Measurements from ENCODE around the gene ESPN. TPM values are rescaled to one million over a fixed set of nuclear protein-coding genes. Genes with fewer than 3 reads are reported as not detected.

Gene ESPN
- total RNA-seq, 3 donors from 2014 or later (not counting 1 experiment from before 2014, with no cell fraction given): 1.1 to 2.0 (median 1.7) TPM

DNA sequence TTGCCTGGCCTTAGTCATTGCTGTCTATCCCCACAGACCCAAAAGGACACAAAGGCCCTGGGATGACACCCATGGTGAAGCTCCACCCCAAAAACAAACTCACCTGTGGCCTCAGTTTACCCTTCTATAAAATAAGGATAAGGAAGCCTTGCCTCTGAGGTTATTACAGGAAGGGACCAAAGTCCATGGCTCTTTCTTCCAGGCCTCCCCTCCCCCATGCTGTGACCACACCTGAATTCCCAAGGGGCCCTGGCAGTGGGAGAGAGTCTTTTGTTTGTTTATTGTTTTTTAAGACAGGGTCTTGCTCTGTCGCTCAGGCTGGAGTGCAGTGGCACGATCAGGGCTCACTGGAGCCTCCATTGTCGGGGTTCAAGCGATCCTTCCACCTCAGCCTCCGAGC is 51.9 kb downstream of the ESPN start:
- Mint-ChIP-seq H3K4me3 (no peak overlapping the region), H3K27me3 (ENCODE audit: low read depth in 2 of 2) (peaks cover 0 to 9% of the 10 kb centered on the region in 2 donors), H3K9me3 (no peaks in the 10 kb centered on the region), H3K27ac (no peak overlapping the region), H3K4me1 (peaks cover 0 to 7% of the 10 kb centered on the region in 2 donors), H3K36me3 (no peaks in the 10 kb centered on the region)
- WGBS (ENCODE audit: insufficient coverage): 92% methylated on average over 5 of the region's 5 CpGs
- H3K36me3 ChIP-seq (ENCODE audit: control insufficient read depth, insufficient read depth, low read length): no peaks in the 10 kb centered on the region
- TF ChIP-seq, protein P1, sequence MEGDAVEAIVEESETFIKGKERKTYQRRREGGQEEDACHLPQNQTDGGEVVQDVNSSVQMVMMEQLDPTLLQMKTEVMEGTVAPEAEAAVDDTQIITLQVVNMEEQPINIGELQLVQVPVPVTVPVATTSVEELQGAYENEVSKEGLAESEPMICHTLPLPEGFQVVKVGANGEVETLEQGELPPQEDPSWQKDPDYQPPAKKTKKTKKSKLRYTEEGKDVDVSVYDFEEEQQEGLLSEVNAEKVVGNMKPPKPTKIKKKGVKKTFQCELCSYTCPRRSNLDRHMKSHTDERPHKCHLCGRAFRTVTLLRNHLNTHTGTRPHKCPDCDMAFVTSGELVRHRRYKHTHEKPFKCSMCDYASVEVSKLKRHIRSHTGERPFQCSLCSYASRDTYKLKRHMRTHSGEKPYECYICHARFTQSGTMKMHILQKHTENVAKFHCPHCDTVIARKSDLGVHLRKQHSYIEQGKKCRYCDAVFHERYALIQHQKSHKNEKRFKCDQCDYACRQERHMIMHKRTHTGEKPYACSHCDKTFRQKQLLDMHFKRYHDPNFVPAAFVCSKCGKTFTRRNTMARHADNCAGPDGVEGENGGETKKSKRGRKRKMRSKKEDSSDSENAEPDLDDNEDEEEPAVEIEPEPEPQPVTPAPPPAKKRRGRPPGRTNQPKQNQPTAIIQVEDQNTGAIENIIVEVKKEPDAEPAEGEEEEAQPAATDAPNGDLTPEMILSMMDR (IDR thresholded peaks at IDR 0.05): no peak
- no peak overlapping the region for H3K27ac ChIP-seq (ENCODE audit: low read length)
- no peaks in the 10 kb centered on the region for H3K27me3 ChIP-seq (ENCODE audit: control insufficient read depth, insufficient read depth, low read length)
- DNase-seq: no peak
- no peak overlapping the region for H3K4me3 ChIP-seq (ENCODE audit: low read length)
- ATAC-seq: no peak
- H3K4me1 ChIP-seq (ENCODE audit: control insufficient read depth, insufficient read depth, low read length): peaks cover 6% of the 10 kb centered on the region
- H3K9me3 ChIP-seq (ENCODE audit: control insufficient read depth, insufficient read depth, low read length): no peaks in the 10 kb centered on the region
- intact Hi-C loops (cut with micrococcal nuclease): no loop called here

GRCh38 chr1:6477039-6477820 is 52.7 kb downstream of the ESPN start:
- no peak for DNase-seq
- WGBS (ENCODE audit: insufficient coverage): 91% methylated on average over 24 of the region's 24 CpGs
- no peaks in the 10 kb centered on the region for H3K36me3 ChIP-seq (ENCODE audit: control insufficient read depth, insufficient read depth, low read length)

GRCh38 chr1:6481820-6482219 is 57.2 kb downstream of the ESPN start:
- peaks cover 22% of the 10 kb centered on the region for H3K27me3 ChIP-seq (ENCODE audit: control insufficient read depth, insufficient read depth, low read length)
- ATAC-seq: no peak
- H3K27ac Mint-ChIP-seq: no peak overlapping the region
- DNase-seq: no peak
- WGBS (ENCODE audit: insufficient coverage): 90% methylated on average over 5 of the region's 5 CpGs
- H3K9me3 Mint-ChIP-seq: no peaks in the 10 kb centered on the region
- peaks cover 15 to 26% of the 10 kb centered on the region in 2 donors for H3K27me3 Mint-ChIP-seq (ENCODE audit: low read depth in 2 of 2)
- TF ChIP-seq, protein P1 (IDR thresholded peaks at IDR 0.05): no peak
- intact Hi-C loops (cut with micrococcal nuclease): no loop called here
- no peak overlapping the region for H3K27ac ChIP-seq (ENCODE audit: low read length)
- H3K4me1 Mint-ChIP-seq: peaks cover 0 to 15% of the 10 kb centered on the region in 2 donors
- H3K4me1 ChIP-seq (ENCODE audit: control insufficient read depth, insufficient read depth, low read length): peaks cover 10% of the 10 kb centered on the region
- H3K4me3 ChIP-seq (ENCODE audit: low read length): no peak overlapping the region
- H3K4me3 Mint-ChIP-seq: no peak overlapping the region
- no peaks in the 10 kb centered on the region for H3K9me3 ChIP-seq (ENCODE audit: control insufficient read depth, insufficient read depth, low read length)
- H3K36me3 Mint-ChIP-seq: no peaks in the 10 kb centered on the region
- no peaks in the 10 kb centered on the region for H3K36me3 ChIP-seq (ENCODE audit: control insufficient read depth, insufficient read depth, low read length)

More at GRCh38 chr1:6477039-6477820, 52.7 kb downstream of the ESPN start:
- peaks cover 2% of the 10 kb centered on the region for H3K27me3 ChIP-seq (ENCODE audit: control insufficient read depth, insufficient read depth, low read length)
- no peak overlapping the region for H3K4me3 Mint-ChIP-seq
- no peak for ATAC-seq
- no peaks in the 10 kb centered on the region for H3K9me3 Mint-ChIP-seq
- H3K4me1 ChIP-seq (ENCODE audit: control insufficient read depth, insufficient read depth, low read length): peaks cover 6% of the 10 kb centered on the region
- H3K36me3 Mint-ChIP-seq: no peaks in the 10 kb centered on the region
- no peak overlapping the region for H3K27ac Mint-ChIP-seq
- H3K27me3 Mint-ChIP-seq (ENCODE audit: low read depth in 2 of 2): peaks cover 4 to 14% of the 10 kb centered on the region in 2 donors
- intact Hi-C loops (cut with micrococcal nuclease): no loop called here
- H3K4me3 ChIP-seq (ENCODE audit: low read length): no peak overlapping the region
- H3K9me3 ChIP-seq (ENCODE audit: control insufficient read depth, insufficient read depth, low read length): no peaks in the 10 kb centered on the region
- TF ChIP-seq, protein P1 (IDR thresholded peaks at IDR 0.05): no peak
- H3K4me1 Mint-ChIP-seq: peaks cover 0 to 7% of the 10 kb centered on the region in 2 donors
- H3K27ac ChIP-seq (ENCODE audit: low read length): no peak overlapping the region
